Measurements from ENCODE around the gene ADAMTSL1.

Gene ADAMTSL1

GRCh38 chr9:18555105-18555883 is 81.3 kb downstream of the ADAMTSL1 start:
- no peak for DNase-seq

GRCh38 chr9:18564018-18564880 is 90.3 kb downstream of the ADAMTSL1 start:
- no peak for DNase-seq

GRCh38 chr9:18566121-18566520 is 92.2 kb downstream of the ADAMTSL1 start:
- DNase-seq, result no peak

DNA sequence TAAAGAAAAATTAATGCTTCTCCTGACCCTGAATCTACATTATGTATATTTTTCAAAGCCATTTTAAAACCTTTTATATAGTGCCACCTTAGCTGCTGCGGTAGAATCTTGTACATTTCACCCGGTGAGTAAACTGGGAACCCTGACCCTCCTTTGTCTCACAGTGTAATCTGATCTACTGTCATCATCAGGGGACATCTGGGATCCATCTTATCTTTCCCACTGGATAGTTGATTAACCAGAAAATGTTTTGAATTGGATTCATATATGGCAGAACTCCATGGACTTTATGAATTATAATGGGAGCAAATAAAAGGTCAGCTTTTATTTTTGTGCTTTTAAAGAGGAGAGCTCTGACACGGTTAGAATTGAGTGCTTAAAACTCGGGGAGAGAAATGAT is 95.0 kb downstream of the ADAMTSL1 start:
- DNase-seq, result no peak

DNA sequence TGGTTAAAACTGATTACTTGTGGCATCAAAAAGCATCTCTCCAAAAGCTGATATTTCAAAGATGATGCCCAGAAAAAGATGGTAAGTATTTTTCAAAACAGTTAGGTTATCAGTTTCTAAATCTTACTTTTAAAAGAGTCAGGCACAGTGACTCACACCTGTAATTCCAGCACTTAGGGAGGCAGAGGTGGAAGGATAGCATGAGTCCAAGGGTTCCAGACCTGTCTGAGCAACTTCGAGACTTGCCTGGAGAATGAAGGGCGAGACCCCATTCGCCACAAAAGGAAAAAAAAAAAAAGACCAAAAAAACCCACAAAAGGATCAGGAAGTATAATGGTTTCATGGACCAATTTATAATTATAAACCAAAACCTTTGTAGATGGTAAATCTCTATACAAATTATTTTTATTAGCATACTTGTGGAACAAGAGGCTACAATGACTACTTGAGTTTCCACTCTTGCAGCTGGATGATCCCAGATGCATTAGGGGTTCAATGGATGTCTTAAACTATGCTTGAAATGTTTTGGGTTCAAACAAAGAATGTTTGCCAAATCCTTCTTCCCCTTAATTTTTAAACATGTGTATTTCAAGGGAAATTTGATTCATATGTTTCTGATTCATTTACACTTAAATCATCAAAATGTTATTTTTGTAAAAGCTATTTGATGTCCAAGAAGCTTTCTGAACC is 96.1 kb downstream of the ADAMTSL1 start:
- DNase-seq, result no peak

DNA sequence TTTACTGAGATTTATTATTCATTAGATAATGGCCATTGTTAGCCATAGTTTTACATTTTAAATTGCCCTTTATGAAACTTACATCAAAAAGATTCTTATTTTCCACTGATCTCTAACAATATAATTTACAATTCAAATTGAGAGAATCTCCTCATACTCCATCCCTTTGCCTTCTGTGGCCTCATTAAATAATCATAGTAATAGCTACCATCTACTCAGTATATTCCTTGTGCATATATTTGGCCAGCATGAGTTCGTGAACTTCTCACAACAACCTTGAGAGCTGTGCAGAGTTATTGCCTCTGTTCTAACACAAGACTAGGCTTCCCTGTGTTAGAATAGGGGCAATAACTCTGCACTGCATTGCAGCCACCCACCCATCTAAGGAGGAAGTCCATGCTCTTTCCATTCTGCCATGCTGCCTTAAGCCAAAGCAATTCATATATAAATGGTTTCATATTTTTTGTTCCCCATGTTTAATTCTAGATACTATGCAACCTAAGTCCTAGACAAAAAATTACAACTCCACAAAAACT is 99.1 kb downstream of the ADAMTSL1 start:
- no peak for DNase-seq

- DNase-seq, result no peak
Measured at GRCh38 chr9:18575686-18576085, 101.7 kb downstream of the ADAMTSL1 start.

- DNase-seq, result no peak
Measured at GRCh38 chr9:18579536-18579935, 105.6 kb downstream of the ADAMTSL1 start.

GRCh38 chr9:18580151-18580550 is 106.2 kb downstream of the ADAMTSL1 start:
- no peak for DNase-seq

DNA sequence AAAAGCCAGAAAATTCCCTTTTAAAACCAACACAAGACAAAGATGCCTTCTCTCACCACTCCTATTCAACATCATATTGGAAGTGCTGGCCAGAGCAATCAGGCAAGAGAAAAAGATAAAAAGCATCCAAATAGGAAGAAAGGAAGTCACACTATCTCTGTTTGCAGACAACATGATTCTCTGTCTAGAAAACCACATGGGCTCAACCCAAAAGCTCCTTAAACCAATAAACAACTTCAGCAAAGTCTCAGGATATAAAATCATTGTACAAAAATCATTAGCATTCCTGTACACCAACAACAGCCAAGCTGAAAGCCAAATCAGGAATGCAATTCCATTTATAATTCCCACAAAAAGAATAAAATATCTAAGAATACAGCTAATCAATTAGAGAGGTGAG is 112.0 kb downstream of the ADAMTSL1 start:
- DNase-seq, result no peak

- DNase-seq, result no peak
Measured at GRCh38 chr9:18588002-18588401, 114.0 kb downstream of the ADAMTSL1 start.

DNA sequence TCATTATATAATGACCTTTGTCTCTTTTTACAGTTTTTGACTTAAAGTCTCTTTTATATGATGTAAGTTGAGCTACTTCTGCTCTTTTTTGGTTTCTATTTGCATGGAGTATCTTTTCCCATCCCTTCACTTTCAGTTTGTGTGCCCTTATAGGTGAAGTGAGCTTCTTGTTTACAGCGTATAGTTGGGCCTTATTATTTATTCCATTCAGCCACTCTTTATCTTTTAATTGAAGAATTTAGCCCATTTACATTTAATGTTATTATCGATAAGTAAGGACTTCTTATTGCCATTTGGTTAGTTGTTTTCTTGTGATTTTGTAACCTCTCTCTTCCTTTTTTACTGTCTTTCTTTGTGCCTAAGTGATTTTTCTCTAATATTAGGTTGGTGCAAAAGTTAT is 117.3 kb downstream of the ADAMTSL1 start:
- no peak for DNase-seq

GRCh38 chr9:18594837-18595236 is 120.9 kb downstream of the ADAMTSL1 start:
- no peak for DNase-seq

DNA sequence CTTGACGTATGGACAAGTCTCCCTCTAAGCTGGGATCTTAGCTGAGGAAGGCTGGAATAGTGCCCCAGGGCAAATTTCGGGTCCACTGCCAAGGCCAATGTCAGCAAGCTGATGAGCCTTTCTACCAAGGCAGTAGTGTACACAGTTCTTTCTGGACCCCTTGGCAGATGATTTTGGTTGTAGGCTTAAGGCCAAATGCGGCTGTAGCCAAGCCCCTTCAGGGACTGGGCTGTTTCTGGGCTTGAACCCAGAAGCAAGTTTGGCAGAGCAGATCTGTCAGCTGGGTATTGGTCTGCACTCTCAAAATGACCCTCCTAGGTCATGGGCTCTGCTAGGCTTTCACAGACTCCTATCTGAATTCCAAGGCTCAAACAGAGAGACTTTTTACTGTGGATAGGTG is 121.6 kb downstream of the ADAMTSL1 start:
- DNase-seq, result no peak

GRCh38 chr9:18596920-18597319 is 123.0 kb downstream of the ADAMTSL1 start:
- DNase-seq, result no peak

DNA sequence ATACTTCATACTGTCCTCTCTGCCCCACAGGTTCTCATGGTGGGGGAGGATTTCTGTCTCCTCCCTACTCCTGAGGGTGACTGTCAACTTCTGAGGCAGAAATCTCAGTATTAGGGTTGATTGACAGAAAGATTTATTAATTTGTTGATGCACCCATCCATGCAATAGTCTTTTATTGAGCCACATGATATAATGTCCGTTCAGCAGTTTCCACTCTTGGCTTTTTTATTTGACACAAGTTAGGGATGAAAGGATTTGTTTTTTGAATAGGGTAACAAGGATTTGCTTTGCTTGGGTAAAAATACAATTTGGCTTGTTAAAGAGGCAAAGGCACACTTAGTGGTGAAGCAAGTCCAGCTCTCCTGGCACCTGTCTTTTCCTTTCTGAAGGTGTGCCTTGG is 125.0 kb downstream of the ADAMTSL1 start:
- no peak for DNase-seq

GRCh38 chr9:18601026-18601425 is 127.1 kb downstream of the ADAMTSL1 start:
- no peak for DNase-seq

DNA sequence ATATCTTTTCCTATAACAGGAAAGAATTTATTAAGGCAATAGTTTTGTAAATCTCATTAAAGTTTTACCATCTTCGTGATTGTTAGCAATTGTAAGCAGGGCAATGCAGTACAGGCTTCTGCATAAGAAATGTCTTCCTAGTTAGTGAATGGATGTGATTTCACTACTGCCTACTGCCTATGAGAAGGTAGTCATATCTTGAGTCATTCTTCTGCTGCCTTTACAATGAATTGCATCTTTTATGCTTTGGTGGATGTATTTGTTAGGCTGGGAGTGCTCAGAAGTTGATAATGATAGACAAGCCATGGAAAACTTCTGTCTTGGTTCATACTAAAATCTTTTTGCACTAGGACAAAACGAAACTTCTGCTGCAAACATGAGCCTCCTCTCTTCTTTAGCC is 128.0 kb downstream of the ADAMTSL1 start:
- DNase-seq, result no peak

DNA sequence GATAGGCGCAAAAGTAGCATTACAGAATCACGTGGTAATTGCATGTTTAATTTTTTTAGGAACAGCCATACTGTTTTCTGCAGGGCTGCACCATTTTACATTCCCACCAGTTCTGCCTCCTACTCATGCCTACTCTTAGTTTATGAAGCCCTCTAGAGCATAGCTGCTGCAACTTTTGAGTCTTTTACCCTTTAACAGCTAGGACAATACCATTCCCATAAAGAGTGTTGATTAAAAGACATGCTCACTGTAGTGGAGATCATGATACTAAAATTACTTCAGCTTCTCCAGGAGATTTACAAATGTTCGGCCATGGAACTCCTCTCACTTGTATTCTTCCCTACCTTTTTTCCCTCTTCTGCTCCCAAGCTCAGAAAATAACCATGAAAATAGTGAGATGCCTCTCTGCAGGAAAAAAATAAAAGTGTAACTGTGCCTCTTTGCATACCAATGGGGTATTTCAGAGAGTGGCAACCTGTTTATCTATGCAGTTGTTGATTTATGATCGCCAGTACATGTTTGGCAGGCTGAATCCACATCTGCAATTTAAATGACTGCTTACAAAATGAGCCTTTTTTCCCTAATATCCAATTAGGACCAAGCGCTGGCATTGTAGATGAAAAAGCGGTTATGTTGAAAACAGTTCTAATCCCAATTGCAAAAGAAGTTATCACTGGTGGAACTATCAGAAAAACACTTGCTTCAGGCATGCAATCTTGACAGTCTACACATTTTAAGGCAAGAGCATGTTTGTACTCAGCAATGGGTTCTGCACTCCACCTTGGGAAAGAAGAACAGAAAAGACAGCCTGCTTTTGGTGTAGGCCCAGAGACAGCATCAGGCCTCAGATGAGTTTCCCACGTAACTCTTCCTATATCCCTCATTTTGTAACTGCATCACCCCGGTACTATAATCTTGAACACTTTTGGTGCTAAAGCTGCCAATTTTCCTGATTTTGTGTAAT is 131.1 kb downstream of the ADAMTSL1 start:
- no peak for DNase-seq

DNA sequence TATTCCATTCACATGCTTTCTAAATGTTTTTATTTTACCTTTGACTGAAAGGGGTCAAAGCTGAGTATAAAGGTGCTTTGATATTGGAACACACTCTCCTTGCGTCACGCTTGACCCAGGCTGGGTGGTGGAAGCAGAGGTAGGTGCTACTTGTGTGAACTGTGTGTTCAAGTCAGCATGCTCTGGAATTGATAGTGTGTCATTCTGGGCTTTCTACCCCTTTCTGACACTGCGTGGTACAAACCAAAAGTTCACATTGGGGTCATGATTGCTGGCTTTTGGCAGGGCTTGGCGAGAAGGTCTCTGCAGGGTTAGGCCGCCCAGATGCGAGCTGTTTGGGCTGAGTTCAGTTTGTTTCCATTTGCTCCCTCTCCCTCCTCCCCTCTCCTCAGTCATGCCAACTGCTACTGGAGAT is 131.8 kb downstream of the ADAMTSL1 start:
- no peak for DNase-seq

- no peak for DNase-seq
Measured at GRCh38 chr9:18606281-18606680, 132.3 kb downstream of the ADAMTSL1 start.

DNA sequence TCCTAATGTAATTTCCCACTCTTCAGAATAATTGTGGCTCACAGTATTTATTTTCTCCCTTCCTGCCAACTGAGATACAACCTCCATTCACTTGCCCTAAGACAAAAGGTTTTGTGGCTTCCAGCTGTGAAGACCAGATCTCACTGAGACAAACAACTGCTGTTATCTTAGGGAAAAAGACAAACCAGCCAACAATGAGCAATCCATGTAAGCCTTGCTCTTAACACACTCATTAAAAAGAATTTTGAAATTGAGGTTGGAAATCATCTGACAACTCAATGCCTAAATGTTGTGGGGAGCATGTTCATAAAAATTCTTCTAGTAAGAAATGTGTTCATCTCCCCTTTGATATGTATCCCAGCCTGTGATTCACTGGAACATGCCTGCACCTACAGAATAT is 132.9 kb downstream of the ADAMTSL1 start:
- DNase-seq, result no peak

Data from stimulated activated CD4-positive, alpha-beta T cell treated with anti-CD3 and anti-CD28 coated beads, Interleukin-2, amount 100 ng/mL, for 48 hours (primary cell).